ENCODE results near the gene XRCC6. TPM values are rescaled to one million over a fixed set of nuclear protein-coding genes. Genes with fewer than 3 reads are reported as not detected.
"Not testable (repeated sequence)": the region's sequence is repeated elsewhere in the genome, so short reads cannot be mapped to it uniquely, and the experiment has no call there.

The XRCC6 gene
- total RNA-seq, 1 experiment from 2014 or later = 601 TPM

- DNase-seq (ENCODE audit: low read depth) = peak; percentile 90
Measured at GRCh38 chr22:41598081-41598480, 23.0 kb upstream of the XRCC6 start.

- DNase-seq (ENCODE audit: low read depth) = no peak
Measured at GRCh38 chr22:41598891-41599635, 22.0 kb upstream of the XRCC6 start.

- DNase-seq (ENCODE audit: low read depth) = no peak
Measured at GRCh38 chr22:41600976-41601375, 20.1 kb upstream of the XRCC6 start.

GRCh38 chr22:41603873-41604332 is 17.2 kb upstream of the XRCC6 start:
- no peak for DNase-seq (ENCODE audit: low read depth)

- no peak for DNase-seq (ENCODE audit: low read depth)
Measured at GRCh38 chr22:41608386-41608785, 12.7 kb upstream of the XRCC6 start.

- no peak for DNase-seq (ENCODE audit: low read depth)
Measured at GRCh38 chr22:41612603-41613306, 8.3 kb upstream of the XRCC6 start.

- DNase-seq (ENCODE audit: low read depth) = no peak
Measured at GRCh38 chr22:41613456-41613855, 7.6 kb upstream of the XRCC6 start.

GRCh38 chr22:41619979-41620588 is 1.0 kb upstream of the XRCC6 start:
- DNase-seq (ENCODE audit: low read depth) = peak; percentile 7

GRCh38 chr22:41620589-41621098 is 451 bp upstream of the XRCC6 start, which contains the start of gene DESI1:
TSS of gene DESI1 (minus strand) at chr22:41621043. CDS start at chr22:41620839, 204 bp downstream.
- peak; percentile 21 for DNase-seq (ENCODE audit: low read depth)

GRCh38 chr22:41621911-41622179 is 750 bp downstream of the XRCC6 start:
- DNase-seq (ENCODE audit: low read depth) = no peak

GRCh38 chr22:41625577-41625976 is 4.5 kb downstream of the XRCC6 start:
- DNase-seq (ENCODE audit: low read depth) = no peak

GRCh38 chr22:41631115-41631514 is 10.0 kb downstream of the XRCC6 start:
- not testable (repeated sequence) for DNase-seq (ENCODE audit: low read depth)

GRCh38 chr22:41631615-41632014 is 10.5 kb downstream of the XRCC6 start:
- DNase-seq (ENCODE audit: low read depth) = not testable (repeated sequence)

GRCh38 chr22:41634610-41635009 is 13.5 kb downstream of the XRCC6 start:
- not testable (repeated sequence) for DNase-seq (ENCODE audit: low read depth)

GRCh38 chr22:41636467-41636866 is 15.4 kb downstream of the XRCC6 start:
- DNase-seq (ENCODE audit: low read depth) = peak; percentile 75

GRCh38 chr22:41637623-41638022 is 16.5 kb downstream of the XRCC6 start:
- not testable (repeated sequence) for DNase-seq (ENCODE audit: low read depth)

- DNase-seq (ENCODE audit: low read depth) = no peak
Measured at GRCh38 chr22:41638124-41638523, 17.0 kb downstream of the XRCC6 start.

- DNase-seq (ENCODE audit: low read depth) = no peak
Measured at GRCh38 chr22:41638748-41639147, 17.7 kb downstream of the XRCC6 start.

GRCh38 chr22:41641854-41642253 is 20.8 kb downstream of the XRCC6 start:
- no peak for DNase-seq (ENCODE audit: low read depth)

- DNase-seq (ENCODE audit: low read depth) = no peak
Measured at GRCh38 chr22:41642331-41643110, 21.4 kb downstream of the XRCC6 start.

GRCh38 chr22:41647771-41648170 is 26.7 kb downstream of the XRCC6 start:
- no peak for DNase-seq (ENCODE audit: low read depth)

Measured in HT1080 (cell line).